Skin of body (tissue), 2 donors: ENCODE measurements around the gene FBXL13. TPM values are rescaled to one million over a fixed set of nuclear protein-coding genes. Genes with fewer than 3 reads are reported as not detected.
"Not testable (repeated sequence)": the region's sequence is repeated elsewhere in the genome, so short reads cannot be mapped to it uniquely, and the experiment has no call there.

ENCODE experiments used
- DNase-seq: peaks from one replicate; lab custom pipeline; 2025; lab: John Stamatoyannopoulos, UW
- total RNA-seq: library from RNA; depleted of rRNA; stranded (reverse); fragments of >200 nt; gene quantifications from one replicate; pipeline ENCODE4 v1.2.3, GENCODE V29; 2014

The FBXL13 gene
- total RNA-seq, 1 donor from 2014 or later: 2.8 TPM

DNA sequence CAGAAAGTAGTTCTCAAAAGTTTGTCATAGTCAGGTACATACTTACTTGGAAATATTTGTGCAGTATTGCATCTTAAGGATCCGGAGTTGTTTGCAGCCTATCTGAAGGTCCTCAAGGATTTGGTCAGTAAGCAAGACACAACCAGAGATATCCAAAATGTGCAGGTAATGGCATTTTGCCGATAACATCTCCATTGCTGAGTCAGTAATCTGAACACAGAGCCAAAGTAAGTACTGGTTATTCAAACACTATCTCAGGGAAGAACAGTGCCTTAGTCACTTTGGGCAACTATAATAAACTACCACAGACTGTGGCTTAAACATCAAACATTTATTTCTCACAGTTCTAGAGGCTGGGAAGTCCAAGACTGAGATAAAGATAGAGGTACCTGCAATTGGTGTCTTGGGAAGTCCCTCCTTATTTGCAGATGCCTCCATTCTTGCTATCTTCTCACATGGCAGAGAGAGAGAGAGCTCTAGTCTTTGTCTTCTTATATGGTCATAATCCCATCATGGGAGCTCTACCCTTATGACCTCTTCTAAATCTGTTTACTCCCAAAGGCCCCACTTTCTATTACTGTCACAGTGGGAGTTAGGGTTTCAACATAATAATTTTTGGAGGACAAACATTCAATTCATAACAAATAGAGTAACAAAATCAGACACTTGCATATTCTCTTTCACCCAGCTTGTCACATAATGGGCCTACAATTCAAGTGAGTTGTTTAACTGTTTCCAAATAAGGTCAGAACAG is 252.4 kb downstream of the FBXL13 start:
- no peak for DNase-seq

DNA sequence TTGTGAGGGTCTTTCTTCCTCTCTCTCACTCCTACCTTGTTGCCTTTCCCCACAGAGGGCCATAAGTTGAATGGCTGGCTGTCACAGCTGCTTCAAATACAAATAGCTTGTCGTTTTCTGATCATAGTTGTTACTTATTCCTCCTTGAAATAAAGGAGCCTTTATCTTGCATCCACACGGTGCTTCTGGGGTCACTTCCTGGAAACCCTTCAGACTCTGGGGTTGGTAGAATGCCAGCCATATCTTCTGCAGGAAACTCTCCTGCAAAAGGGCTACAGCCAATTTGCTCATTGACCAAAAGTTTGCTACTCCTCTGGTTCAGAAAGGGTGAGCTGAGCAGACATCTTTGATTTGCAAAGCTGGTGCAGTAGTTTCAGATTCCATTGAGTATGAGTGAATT is 255.4 kb downstream of the FBXL13 start:
- DNase-seq: no peak

DNA sequence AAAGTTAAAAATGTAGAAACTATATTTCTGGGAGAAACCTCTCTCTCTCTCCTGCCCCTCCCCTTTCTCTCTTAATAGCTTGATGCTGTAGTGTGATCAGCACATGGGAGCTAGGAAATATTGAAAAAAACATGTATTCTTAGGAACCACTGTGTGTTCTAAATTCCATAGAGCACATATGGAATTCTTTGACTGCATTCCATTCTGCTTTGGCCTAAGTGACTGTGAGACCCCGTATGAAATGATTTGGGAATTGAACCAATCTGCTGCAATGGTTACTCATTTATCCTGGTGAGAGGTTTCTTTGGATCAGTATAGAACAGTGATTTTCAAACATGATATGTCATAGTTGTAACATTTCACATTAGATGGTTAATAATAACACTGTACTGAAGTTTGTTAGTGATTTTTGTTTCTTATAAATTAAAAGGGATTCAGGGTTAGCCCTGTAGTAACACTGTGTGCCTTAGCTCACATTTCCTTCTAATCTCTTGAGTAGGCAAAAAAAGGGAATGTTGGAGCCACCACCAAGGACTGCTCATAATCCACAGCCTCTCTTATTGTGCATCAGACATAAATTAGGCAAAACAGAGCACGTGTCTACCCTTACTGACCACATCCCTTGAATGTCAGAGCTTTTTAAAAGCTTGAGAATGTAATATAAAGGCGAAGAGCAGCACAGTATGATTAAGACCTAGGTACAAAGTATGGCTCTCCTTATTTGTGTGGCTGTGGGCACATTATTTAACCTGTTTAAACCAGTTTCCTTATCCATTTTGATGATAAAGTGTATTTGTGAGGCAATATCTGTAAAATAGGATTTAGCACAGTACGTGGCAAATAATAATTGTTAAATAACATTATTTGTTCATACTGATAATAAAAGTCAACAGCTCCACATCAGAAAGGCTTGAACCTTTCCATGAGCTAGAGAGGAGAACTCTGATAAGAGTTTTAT is 256.7 kb downstream of the FBXL13 start:
- DNase-seq: no peak

DNA sequence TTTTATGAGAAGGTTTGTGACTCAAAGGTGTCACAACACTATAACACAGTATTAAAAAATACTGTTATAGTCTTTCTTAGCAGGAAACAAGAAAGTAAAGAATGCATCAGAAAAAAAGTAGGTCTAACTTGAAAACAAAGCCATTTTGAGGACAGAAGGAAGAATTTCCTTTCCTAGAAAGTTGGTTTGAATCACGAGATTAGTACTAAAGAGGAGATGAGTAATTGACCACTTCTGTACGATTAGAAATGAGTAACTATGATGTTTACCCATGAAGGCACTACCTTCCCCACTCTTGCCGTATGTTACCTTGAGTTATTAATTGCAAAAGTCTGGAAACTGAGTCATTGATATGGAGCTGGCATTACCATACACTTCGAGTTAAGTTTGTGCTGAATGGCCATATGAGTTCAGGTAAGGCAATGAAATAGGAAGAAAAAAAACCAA is 260.5 kb downstream of the FBXL13 start:
- no peak for DNase-seq

DNA sequence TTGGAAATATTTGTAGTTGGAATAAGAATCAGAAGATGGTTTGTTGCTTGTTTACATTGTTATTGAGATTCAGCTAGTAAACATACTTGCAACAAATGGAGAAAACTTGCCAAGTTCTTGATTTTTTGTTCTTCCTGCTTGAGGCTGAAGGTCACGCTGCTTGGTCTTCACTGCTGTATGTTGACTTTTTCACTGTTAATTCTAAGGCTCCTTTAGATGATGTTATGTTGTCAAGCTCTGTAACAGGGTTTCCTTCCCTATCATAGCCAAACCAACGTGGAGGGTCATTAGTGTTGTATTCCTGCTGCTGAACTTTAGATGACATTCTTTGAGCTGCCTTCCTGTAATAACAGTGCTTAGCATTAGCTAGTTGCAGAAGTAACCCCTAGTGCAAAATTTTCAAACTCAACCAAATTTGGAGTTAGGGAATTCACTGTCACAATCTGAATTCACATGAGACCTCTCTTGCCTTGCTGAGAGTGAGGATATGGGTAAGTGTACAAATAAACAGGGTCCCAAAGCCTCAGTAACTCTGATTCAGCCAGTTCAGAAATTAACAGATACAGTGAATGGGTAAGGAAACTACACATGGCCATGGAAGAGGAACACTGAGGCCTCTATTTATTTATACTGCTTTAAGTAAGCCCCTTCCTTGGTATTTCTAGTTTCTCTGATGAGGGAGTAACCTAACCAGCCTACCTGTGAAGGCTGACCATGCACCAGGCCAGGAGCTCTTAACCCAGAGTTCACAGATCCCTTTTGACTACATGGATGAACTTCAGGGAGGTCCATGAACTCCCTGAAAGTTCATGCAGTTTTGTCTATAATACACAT is 261.2 kb downstream of the FBXL13 start:
- peak; percentile 31 for DNase-seq

DNA sequence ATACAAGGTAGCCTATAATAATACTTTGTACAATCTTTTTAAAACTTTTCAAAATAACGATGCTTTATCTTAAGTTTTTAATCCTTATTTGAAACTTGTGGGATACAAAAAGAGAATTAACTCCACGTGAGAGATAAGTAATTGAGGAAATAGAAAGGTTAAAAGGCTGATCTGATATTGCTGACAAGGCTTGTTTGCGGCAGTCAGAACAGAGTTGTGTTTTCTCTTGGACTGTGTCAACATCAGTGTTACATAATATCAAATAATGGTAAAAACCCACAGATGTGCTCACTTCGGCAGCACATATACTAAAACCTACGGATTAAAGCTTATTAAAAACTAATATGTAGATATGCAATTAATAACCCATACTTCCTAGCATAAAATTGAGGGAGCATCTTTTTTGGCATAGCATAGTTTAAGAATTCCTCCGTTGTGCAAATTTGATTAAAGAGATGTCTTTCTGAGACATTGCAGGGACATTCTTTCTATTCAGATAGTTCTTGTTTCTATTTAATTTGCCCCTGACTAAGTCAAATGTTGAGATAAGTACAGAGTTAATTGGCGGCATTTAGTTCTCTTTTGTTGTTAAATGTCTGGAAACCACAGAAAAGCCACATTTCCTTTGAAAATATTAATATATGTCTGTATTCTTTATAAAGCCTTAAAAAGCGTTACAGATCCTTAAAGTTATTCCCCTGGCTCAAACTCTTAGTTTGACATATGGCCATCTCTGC is 262.5 kb downstream of the FBXL13 start:
- DNase-seq: no peak

DNA sequence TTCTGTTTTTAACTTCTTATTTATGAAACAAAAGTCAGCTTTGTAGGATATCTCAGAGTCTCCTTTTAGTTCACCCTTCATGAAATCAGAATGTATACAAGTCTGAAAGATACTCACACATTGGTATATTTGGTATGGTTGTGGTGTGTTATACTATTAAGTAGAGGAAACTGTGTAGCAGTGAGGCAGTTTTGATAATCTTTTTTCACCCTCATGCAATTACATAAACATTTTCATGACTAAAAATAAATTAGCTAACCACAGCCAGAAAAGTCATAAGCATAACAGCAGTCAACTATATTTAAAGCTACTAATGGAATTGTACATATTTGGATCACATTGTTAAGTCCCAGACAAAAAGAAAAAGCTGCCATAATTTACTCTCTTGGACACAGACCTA is 263.7 kb downstream of the FBXL13 start:
- no peak for DNase-seq

DNA sequence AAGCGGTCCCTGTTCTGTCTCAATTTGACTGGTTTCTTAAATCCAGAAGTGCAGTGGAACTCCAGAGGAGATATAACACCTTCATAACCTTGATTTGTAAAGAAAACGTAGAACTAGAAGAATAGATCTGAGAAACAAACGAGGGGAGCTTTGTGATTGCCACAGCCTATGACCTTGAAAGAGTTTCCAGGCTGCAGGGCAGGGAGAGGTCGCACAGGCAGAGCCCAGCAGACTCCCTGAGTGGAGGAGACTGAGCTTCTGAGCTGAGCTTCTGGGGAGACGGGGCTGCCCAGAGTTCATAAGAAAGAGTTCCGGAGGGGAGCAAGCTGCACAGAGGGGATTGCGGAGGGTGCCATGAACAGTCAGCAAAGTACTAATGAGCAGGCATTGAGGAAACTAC is 268.0 kb downstream of the FBXL13 start:
- DNase-seq: no peak

DNA sequence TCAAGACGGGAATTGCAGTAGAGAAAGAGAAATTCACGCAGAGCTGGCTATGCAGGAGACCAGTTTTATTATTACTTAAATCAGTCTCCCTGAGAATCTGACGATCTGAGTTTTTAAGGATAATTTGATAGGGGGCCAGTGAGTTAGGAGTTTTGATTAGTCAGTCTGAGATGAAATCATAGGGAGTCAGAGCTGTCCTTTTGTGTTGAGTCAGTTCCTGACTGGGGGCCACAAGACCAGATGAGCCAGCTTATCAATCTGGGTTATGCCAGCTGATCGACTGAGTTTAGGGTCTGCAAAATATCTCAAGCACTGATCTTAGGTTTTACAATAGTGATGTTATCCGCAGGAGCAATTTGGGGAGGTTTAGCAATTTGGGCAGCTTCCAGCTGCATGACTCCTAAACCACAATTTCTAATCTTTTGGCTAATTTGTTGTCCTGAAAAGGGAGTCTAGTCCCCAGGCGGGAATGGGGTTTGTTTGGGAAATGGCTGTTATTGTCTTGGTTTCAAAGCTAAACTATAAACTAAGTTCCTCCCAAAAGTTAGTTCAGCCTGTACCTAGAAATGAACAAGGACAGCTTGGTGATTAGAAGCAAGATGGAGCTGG is 278.5 kb downstream of the FBXL13 start:
- DNase-seq: not testable (repeated sequence)

DNA sequence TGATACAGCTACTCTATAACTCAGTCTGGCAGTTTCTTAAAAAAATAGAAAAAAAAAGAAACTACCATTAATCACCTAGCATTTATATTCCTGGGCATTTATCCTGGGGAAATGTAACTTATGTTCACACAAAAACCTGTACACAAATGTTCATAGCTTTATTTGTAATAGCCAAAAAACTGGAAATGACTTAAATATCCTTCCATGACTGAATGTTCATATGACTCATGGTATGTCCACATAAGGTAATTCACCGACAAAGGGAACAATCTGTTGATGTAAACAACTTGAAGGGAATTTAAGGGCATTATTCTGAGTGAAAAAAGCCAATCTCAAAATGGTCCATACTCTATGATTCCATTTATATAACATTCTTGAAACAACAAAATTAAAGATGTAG is 280.0 kb downstream of the FBXL13 start:
- not testable (repeated sequence) for DNase-seq

DNA sequence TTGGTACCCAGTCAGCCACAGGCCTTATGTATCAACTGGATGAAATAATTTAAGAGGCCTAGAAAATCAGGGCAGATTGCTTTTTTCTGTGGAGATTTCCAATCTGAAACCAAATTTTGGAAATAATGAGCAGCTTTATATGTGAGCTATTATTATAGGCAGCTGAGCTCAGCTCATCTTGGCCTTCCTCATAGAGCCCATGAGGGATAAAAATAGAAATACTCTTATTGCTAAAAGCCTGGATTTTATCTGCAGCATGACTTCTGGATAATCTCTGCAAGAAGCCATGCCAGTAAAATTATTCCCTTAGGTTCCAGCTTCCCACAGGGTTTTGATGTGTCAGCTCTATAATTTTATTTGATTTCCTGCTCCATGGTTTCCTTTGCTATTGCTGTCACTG is 282.8 kb downstream of the FBXL13 start:
- not testable (repeated sequence) for DNase-seq

DNA sequence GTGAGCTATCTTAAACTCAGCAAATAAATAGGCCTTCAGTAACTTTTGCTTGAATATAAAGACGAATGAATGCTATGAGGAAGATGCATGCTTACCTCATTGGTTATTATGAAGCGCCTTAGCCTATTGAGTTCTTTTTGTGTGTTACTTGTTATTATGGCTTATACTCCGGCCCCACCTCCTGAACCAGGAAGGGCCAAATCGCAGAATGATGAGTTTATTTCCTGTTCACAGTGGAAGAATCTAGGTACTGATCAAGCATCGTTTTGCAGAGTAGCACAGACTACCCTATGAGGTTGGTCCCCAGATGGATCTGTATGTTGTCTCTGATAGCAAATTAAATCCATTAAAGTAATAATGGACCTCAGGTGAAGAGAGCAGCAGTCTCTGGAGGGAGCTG is 283.2 kb downstream of the FBXL13 start:
- DNase-seq: not testable (repeated sequence)

DNA sequence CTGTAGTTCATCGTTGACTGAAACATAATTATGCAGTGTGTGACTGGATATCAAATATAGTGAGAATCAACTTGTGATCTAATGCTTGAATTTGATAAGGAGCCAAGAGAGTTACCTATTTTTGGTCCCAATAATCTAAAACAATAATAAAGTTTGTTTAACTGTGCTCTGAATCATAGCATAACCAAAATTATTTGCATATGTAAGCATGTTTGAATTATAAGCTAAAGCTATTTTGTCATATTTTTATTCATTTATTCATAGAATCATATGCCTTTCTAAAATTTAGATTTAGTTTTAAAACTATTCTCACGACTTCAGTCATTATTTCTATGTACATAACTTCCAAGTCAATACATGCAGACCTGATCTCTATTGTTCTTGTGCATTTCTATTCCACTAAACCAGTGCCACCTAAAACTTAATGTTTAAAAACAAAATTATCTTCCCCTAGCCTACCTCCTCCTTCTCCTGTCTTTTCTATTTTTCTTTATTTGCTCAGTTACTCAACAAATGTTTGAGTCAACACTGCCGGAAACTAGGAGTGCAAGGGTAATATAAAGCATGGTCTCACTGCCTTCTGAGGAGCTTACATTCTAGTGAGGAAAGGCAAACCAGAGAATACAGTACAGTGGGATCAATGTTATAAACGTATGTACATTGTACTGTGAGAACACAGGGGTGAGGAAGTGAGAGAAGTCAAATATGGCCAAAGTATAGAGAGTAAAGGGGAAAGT is 284.1 kb downstream of the FBXL13 start:
- DNase-seq: not testable (repeated sequence)

DNA sequence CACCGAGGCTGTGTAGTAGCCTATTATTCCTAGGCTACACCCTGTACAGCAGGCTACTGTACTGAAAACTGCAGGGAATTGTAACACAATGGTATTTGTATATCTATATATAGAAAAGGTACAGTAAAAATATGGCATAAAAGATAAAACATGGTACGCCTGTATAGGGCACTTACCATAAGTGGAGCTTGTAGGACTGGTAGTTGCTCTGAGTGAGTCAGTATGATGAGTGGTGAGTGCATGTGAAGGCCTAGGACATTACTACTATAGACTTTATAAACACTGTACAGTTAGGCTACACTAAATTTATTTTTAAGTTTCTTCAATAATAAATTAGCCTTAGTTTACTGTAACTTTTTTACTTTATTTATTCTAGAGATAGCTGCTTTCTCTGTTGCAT is 285.8 kb downstream of the FBXL13 start:
- not testable (repeated sequence) for DNase-seq

DNA sequence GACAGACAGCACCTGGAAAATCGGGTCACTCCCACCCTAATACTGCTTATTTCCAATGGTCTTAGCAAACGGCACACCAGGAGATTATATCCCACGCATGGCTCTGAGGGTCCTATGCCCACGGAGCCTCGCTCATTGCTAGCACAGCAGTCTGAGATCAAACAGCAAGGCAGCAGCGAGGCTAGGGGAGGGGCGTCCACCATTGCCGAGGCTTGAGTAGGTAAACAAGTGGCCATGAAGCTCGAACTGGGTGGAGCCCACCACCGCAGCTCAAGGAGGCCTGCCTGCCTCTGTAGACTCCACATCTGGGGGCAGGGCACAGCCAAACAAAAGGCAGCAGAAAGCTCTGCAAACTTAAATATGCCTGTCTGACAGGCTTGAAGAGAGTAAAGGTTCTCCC is 293.7 kb downstream of the FBXL13 start:
- DNase-seq: not testable (repeated sequence)

DNA sequence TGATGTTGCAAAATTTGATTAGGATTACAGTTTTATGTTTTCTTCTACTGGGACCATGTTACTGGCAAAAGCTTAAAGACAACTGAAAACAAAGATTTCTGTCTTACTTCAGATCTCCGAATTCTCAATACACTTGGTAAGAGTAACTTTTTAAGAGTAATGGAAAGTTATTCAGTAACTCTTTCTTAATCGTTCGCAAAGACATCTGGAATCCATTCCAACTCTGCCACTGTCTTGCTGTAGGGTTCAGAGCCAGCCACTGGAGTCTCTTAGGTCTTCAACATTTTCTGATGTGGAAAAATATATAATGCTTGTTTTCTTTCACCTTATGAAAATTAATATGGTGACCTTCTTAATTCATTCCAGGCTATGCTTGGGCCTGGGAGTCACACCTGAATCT is 295.9 kb downstream of the FBXL13 start:
- not testable (repeated sequence) for DNase-seq

DNA sequence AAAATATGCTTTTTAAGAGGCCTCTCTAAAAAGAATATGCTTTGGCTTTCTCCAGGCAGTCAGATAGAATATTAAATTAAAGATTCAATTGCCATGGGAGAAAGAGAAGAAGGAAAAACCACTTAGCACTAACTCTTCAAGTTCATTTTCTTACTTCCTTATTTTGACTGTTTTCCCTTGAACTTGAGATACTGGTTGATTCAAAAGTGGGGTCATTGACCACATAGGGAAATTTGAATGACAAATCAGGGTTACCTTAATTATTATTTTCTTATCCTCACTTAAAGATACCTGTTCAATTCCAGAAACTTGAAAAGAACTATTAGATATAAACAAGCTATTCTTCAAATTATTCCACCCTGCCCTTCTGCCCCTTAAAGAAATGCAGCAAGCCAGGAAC is 298.4 kb downstream of the FBXL13 start:
- not testable (repeated sequence) for DNase-seq

DNA sequence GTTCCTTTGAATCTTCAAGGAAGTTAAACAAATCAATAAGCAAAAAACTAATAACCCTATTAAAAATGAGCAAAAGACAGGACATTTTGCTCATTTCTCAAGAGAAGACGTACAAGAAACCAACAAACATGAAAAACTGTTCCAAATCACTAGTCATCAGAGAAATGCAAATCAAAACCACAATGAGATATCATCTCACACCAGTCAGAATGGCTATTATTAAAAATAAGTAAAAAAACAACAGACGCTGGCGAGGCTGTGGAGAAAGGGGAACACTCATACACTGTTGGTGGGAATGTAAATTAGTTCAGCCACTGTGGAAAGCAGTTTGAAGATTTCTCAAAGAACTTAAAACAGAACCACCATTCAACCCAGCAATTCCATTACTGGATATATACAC is 304.1 kb downstream of the FBXL13 start:
- not testable (repeated sequence) for DNase-seq

DNA sequence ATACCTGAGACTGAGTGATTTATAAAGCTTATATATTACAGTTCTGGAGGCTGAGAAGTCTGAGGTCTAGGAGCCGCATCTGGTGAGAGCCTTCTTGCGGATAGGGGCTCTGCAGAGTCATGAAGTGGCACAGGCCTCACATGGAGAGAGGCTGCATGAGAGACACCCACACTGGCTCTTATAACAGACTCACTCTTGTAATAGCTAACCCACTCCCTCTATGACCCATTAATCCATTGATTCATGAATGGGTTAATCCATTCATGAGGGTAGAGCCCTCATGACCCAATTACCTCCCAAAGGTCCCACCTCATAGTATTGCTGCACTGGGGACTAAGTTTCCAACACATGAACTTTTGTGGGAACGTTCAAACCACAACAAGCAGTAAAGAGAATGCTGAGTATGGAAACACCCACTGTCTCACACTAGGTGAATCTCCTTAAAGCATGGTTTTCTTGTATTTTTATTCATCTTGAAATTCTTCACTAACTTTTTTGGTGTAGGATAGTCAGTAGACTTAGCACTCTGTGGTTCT is 304.9 kb downstream of the FBXL13 start:
- not testable (repeated sequence) for DNase-seq
